PC-9 (cell line): ENCODE measurements around the gene GATA6.

Source experiments
- CTCF ChIP-seq: fragments of 200-600 bp; sonication (generic); conservative IDR thresholded peaks from 2 replicates; pipeline ENCODE4 v1.6.1; 2017; ENCODE audit warnings: mixed run types, antibody characterized with exemption, mild to moderate bottlenecking, moderate library complexity
- EZH2 ChIP-seq: fragments of 200-600 bp; sonication (generic); IDR thresholded peaks from 2 replicates; pipeline ENCODE4 v1.8.0; 2017; ENCODE audit warnings: antibody characterized with exemption, low read depth

GRCh38 chr18:22129778-22130177, 39.6 kb upstream of the GATA6 start:
- no peak for TF ChIP-seq EZH2
- no peak for TF ChIP-seq CTCF
